Loucy (cell line): ENCODE results near the gene TLR9.

Experiments used
- H2AFZ ChIP-seq: fragments of 200-600 bp; sonication (generic); 2 replicates; pipeline ENCODE4 v1.6.0; 2016; ENCODE audit warnings: antibody characterized with exemption, mild to moderate bottlenecking, low read length, moderate library complexity
- H3F3A ChIP-seq: fragments of 200-600 bp; 2 replicates; pipeline ENCODE4 v1.6.0; 2016; ENCODE audit warnings: antibody characterized with exemption, low read depth, mild to moderate bottlenecking
- H3K27me3 ChIP-seq: fragments of 200-600 bp; sonication (generic); 2 replicates; pipeline ENCODE4 v1.6.1; 2014; ENCODE audit warnings: low read length, mild to moderate bottlenecking; ENCODE audit not compliant: insufficient read depth, poor library complexity, severe bottlenecking
- H3K36me3 ChIP-seq: fragments of 200-600 bp; sonication (generic); 2 replicates; pipeline ENCODE4 v1.6.1; 2016; ENCODE audit warnings: low read length; ENCODE audit not compliant: insufficient read depth
- H3K4me1 ChIP-seq: fragments of 200-600 bp; sonication (generic); 2 replicates; pipeline ENCODE4 v1.5.1; 2014; ENCODE audit warnings: low read length, mild to moderate bottlenecking; ENCODE audit not compliant: insufficient read depth, poor library complexity, severe bottlenecking
- H3K4me2 ChIP-seq: fragments of 200-600 bp; sonication (generic); 2 replicates; pipeline ENCODE4 v1.6.0; 2014; ENCODE audit warnings: antibody characterized with exemption, low read length, low read depth, mild to moderate bottlenecking; ENCODE audit not compliant: poor library complexity, severe bottlenecking
- H3K4me3 ChIP-seq: fragments of 200-600 bp; sonication (generic); 2 replicates; pipeline ENCODE4 v1.5.1; 2014; ENCODE audit warnings: low read length, mild to moderate bottlenecking, mixed read lengths; ENCODE audit not compliant: poor library complexity, severe bottlenecking
- H3K79me2 ChIP-seq: fragments of 200-600 bp; sonication (generic); 2 replicates; pipeline ENCODE4 v1.6.1; 2014; ENCODE audit warnings: low read length; ENCODE audit not compliant: insufficient read depth
- H3K9ac ChIP-seq: fragments of 200-600 bp; sonication (generic); 2 replicates; pipeline ENCODE4 v1.6.0; 2014; ENCODE audit warnings: mild to moderate bottlenecking, low read depth, low read length, moderate library complexity; ENCODE audit not compliant: poor library complexity, severe bottlenecking
- H3K9me2 ChIP-seq: fragments of 200-600 bp; sonication (generic); replicated peaks from 2 replicates; pipeline ENCODE4 v1.6.1; 2016; ENCODE audit warnings: low read depth, low read length, mixed read lengths
- H3K9me3 ChIP-seq: fragments of 200-600 bp; sonication (generic); 2 replicates; pipeline ENCODE4 v1.6.1; 2014; ENCODE audit warnings: mild to moderate bottlenecking, antibody characterized with exemption, low read length, low read depth; ENCODE audit not compliant: insufficient read depth
- H4K20me1 ChIP-seq: fragments of 200-600 bp; sonication (generic); 2 replicates; pipeline ENCODE4 v1.6.0; 2014; ENCODE audit warnings: antibody characterized with exemption, low read length, mild to moderate bottlenecking; ENCODE audit not compliant: insufficient read depth, poor library complexity, severe bottlenecking
- CTCF ChIP-seq: fragments of 200-600 bp; sonication (generic); conservative IDR thresholded peaks from 2 replicates; pipeline ENCODE4 v1.5.1; 2014; ENCODE audit warnings: mild to moderate bottlenecking, antibody characterized with exemption, low read length
- EZH2phosphoT487 ChIP-seq: fragments of 200-600 bp; IDR thresholded peaks from 2 replicates; pipeline ENCODE4 v1.6.1; 2018; ENCODE audit warnings: antibody characterized with exemption, mild to moderate bottlenecking, moderate library complexity, borderline replicate concordance

Gene TLR9

GRCh38 chr3:52227766-52228165 lies 2.3 kb upstream of the TLR9 start:
- H3K4me2 ChIP-seq, result no peak overlapping the region
- TF ChIP-seq EZH2phosphoT487 (no peak), CTCF (no peak)
- H4K20me1 ChIP-seq, result peaks cover 15% of the 10 kb centered on the region

GRCh38 chr3:52227117-52227516 lies 1.7 kb upstream of the TLR9 start:
- no peaks in the 10 kb centered on the region for H3F3A ChIP-seq
- H2AFZ ChIP-seq, result no peak overlapping the region
- H3K79me2 ChIP-seq, result peaks cover 26% of the 10 kb centered on the region; the same call in 1 of the 2 replicates
- peaks cover 12% of the 10 kb centered on the region for H4K20me1 ChIP-seq
- H3K36me3 ChIP-seq, result peaks cover 29% of the 10 kb centered on the region; the same call in 1 of the 2 replicates
- no peak overlapping the region for H3K4me3 ChIP-seq
- H3K4me1 ChIP-seq, result peaks cover 16% of the 10 kb centered on the region
- TF ChIP-seq EZH2phosphoT487, result no peak
- TF ChIP-seq CTCF, result peak; percentile 34; the same call in 1 of the 2 replicates
- H3K4me2 ChIP-seq, result no peak overlapping the region
- H3K9me3 ChIP-seq, result no peaks in the 10 kb centered on the region
- no peak overlapping the region for H3K9ac ChIP-seq
- no peaks in the 10 kb centered on the region for H3K27me3 ChIP-seq
- no peaks in the 10 kb centered on the region for H3K9me2 ChIP-seq

More at GRCh38 chr3:52227766-52228165, 2.3 kb upstream of the TLR9 start:
- no peaks in the 10 kb centered on the region for H3K27me3 ChIP-seq
- no peak overlapping the region for H3K9ac ChIP-seq
- peaks cover 20% of the 10 kb centered on the region; the same call in 1 of the 2 replicates for H3K79me2 ChIP-seq
- H3K9me2 ChIP-seq, result no peaks in the 10 kb centered on the region
- H3K4me1 ChIP-seq, result peaks cover 9% of the 10 kb centered on the region
- no peak overlapping the region for H3K4me3 ChIP-seq
- H3K36me3 ChIP-seq, result peaks cover 29% of the 10 kb centered on the region; the same call in 1 of the 2 replicates
- H3K9me3 ChIP-seq, result no peaks in the 10 kb centered on the region
- H2AFZ ChIP-seq, result no peak overlapping the region
- H3F3A ChIP-seq, result no peaks in the 10 kb centered on the region

- TF ChIP-seq CTCF (no peak), EZH2phosphoT487 (no peak)
- no peak overlapping the region for H3K4me3 ChIP-seq
- no peak overlapping the region for H3K9ac ChIP-seq
- peaks cover 29% of the 10 kb centered on the region; the same call in 1 of the 2 replicates for H3K36me3 ChIP-seq
- no peaks in the 10 kb centered on the region for H3K27me3 ChIP-seq
- no peak overlapping the region for H3K4me2 ChIP-seq
- H3K9me3 ChIP-seq, result no peaks in the 10 kb centered on the region
- peaks cover 23% of the 10 kb centered on the region for H3K4me1 ChIP-seq
- no peak overlapping the region for H2AFZ ChIP-seq
- H3K79me2 ChIP-seq, result peaks cover 31% of the 10 kb centered on the region
- no peaks in the 10 kb centered on the region for H3F3A ChIP-seq
- peaks cover 5% of the 10 kb centered on the region for H4K20me1 ChIP-seq
- no peaks in the 10 kb centered on the region for H3K9me2 ChIP-seq
These were observed 878 bp upstream of the TLR9 start for GRCh38 chr3:52226229-52226817.
